ENCODE measurements around the gene OR52I2.

Gene OR52I2

GRCh38 chr11:4581443-4581842 is at the start of gene OR52I2:
OR52I2 (plus strand) TSS chr11:4581743.
- DNase-seq (ENCODE audit: low read depth in 1 of 2, low spot score in 1 of 2), result no peak

GRCh38 chr11:4539603-4540219 is 41.8 kb upstream of the OR52I2 start:
- DNase-seq (ENCODE audit: low read depth in 1 of 2, low spot score in 1 of 2), result peak in 1 of 2 donors; percentile 12

- no peak for DNase-seq (ENCODE audit: low read depth in 1 of 2, low spot score in 1 of 2)
Observed at GRCh38 chr11:4541071-4541470, 40.5 kb upstream of the OR52I2 start.

- no peak for DNase-seq (ENCODE audit: low read depth in 1 of 2, low spot score in 1 of 2)
Observed at GRCh38 chr11:4543561-4543960, 38.0 kb upstream of the OR52I2 start.

- DNase-seq (ENCODE audit: low read depth in 1 of 2, low spot score in 1 of 2), result no peak
Observed at GRCh38 chr11:4544891-4545290, 36.7 kb upstream of the OR52I2 start, which contains the start of gene OR52M1. OR52M1 (plus strand) TSS chr11:4545191; CDS start chr11:4545191, 0 bp downstream.

- DNase-seq (ENCODE audit: low read depth in 1 of 2, low spot score in 1 of 2), result no peak
Observed at GRCh38 chr11:4546878-4547277, 34.7 kb upstream of the OR52I2 start.

- no peak for DNase-seq (ENCODE audit: low read depth in 1 of 2, low spot score in 1 of 2)
Observed at GRCh38 chr11:4547416-4547815, 34.1 kb upstream of the OR52I2 start.

- no peak for DNase-seq (ENCODE audit: low read depth in 1 of 2, low spot score in 1 of 2)
Observed at GRCh38 chr11:4551346-4551979, 30.1 kb upstream of the OR52I2 start.

GRCh38 chr11:4559527-4560440 is 21.8 kb upstream of the OR52I2 start:
- no peak for DNase-seq (ENCODE audit: low read depth in 1 of 2, low spot score in 1 of 2)

- DNase-seq (ENCODE audit: low read depth in 1 of 2, low spot score in 1 of 2), result no peak
Observed at GRCh38 chr11:4560467-4560866, 21.1 kb upstream of the OR52I2 start.

GRCh38 chr11:4565371-4565770 is 16.2 kb upstream of the OR52I2 start:
- no peak for DNase-seq (ENCODE audit: low read depth in 1 of 2, low spot score in 1 of 2)

GRCh38 chr11:4569075-4569474 is 12.5 kb upstream of the OR52I2 start:
- DNase-seq (ENCODE audit: low read depth in 1 of 2, low spot score in 1 of 2), result no peak

GRCh38 chr11:4576880-4577279 is 4.7 kb upstream of the OR52I2 start:
- no peak for DNase-seq (ENCODE audit: low read depth in 1 of 2, low spot score in 1 of 2)

- no peak for DNase-seq (ENCODE audit: low read depth in 1 of 2, low spot score in 1 of 2)
Observed at GRCh38 chr11:4577761-4578160, 3.8 kb upstream of the OR52I2 start.

GRCh38 chr11:4578624-4579023 is 2.9 kb upstream of the OR52I2 start:
- DNase-seq (ENCODE audit: low read depth in 1 of 2, low spot score in 1 of 2), result no peak

- DNase-seq (ENCODE audit: low read depth in 1 of 2, low spot score in 1 of 2), result no peak
Observed at GRCh38 chr11:4580124-4580523, 1.4 kb upstream of the OR52I2 start.

GRCh38 chr11:4589017-4589416 is 7.5 kb downstream of the OR52I2 start:
- no peak for DNase-seq (ENCODE audit: low read depth in 1 of 2, low spot score in 1 of 2)

- no peak for DNase-seq (ENCODE audit: low read depth in 1 of 2, low spot score in 1 of 2)
Observed at GRCh38 chr11:4593739-4594138, 12.2 kb downstream of the OR52I2 start, which contains the start of gene OR52I1. OR52I1 (plus strand) TSS chr11:4594039; CDS start chr11:4594039, 0 bp downstream.

- DNase-seq (ENCODE audit: low read depth in 1 of 2, low spot score in 1 of 2), result no peak
Observed at GRCh38 chr11:4605057-4605456, 23.5 kb downstream of the OR52I2 start.

- DNase-seq (ENCODE audit: low read depth in 1 of 2, low spot score in 1 of 2), result no peak
Observed at GRCh38 chr11:4606231-4607015, 24.9 kb downstream of the OR52I2 start.

- no peak for DNase-seq (ENCODE audit: low read depth in 1 of 2, low spot score in 1 of 2)
Observed at GRCh38 chr11:4607096-4607495, 25.6 kb downstream of the OR52I2 start.
